Measurements from ENCODE around the gene TBRG1. TPM values are rescaled to one million over a fixed set of nuclear protein-coding genes. Genes with fewer than 3 reads are reported as not detected.

TBRG1 gene
- total RNA-seq, 1 experiment from 2014 or later, result 13.0 TPM

GRCh38 chr11:124612045-124612444 is 10.6 kb upstream of the TBRG1 start:
- in situ Hi-C loops (cut with HindIII; ENCODE audit: low sequenced_read_pairs), result no loop called here

GRCh38 chr11:124612567-124613246 is 10.0 kb upstream of the TBRG1 start:
- DNase-seq (ENCODE audit: low spot score), result no peak
- in situ Hi-C loops (cut with HindIII; ENCODE audit: low sequenced_read_pairs), result no loop called here

More at GRCh38 chr11:124612045-124612444, 10.6 kb upstream of the TBRG1 start:
- no peak for DNase-seq (ENCODE audit: low spot score)

- no peak for DNase-seq (ENCODE audit: low spot score)
- in situ Hi-C loops (cut with HindIII; ENCODE audit: low sequenced_read_pairs), result no loop called here
Measured at GRCh38 chr11:124618863-124619262, 3.8 kb upstream of the TBRG1 start.

- no peak for DNase-seq (ENCODE audit: low spot score)
Measured at GRCh38 chr11:124623861-124624525, 1.3 kb downstream of the TBRG1 start.

GRCh38 chr11:124625504-124626168 is 3.0 kb downstream of the TBRG1 start:
- in situ Hi-C loops (cut with HindIII; ENCODE audit: low sequenced_read_pairs), result no loop called here
- DNase-seq (ENCODE audit: low spot score), result no peak

More at GRCh38 chr11:124623861-124624525, 1.3 kb downstream of the TBRG1 start:
- in situ Hi-C loops (cut with HindIII; ENCODE audit: low sequenced_read_pairs), result no loop called here

- no peak for DNase-seq (ENCODE audit: low spot score)
- in situ Hi-C loops (cut with HindIII; ENCODE audit: low sequenced_read_pairs), result no loop called here
Measured at GRCh38 chr11:124627546-124627945, 4.9 kb downstream of the TBRG1 start.

GRCh38 chr11:124629961-124630360 is 7.3 kb downstream of the TBRG1 start:
- in situ Hi-C loops (cut with HindIII; ENCODE audit: low sequenced_read_pairs), result no loop called here

GRCh38 chr11:124633355-124633754 is 10.7 kb downstream of the TBRG1 start:
- no peak for DNase-seq (ENCODE audit: low spot score)
- in situ Hi-C loops (cut with HindIII; ENCODE audit: low sequenced_read_pairs), result no loop called here

More at GRCh38 chr11:124629961-124630360, 7.3 kb downstream of the TBRG1 start:
- no peak for DNase-seq (ENCODE audit: low spot score)

GRCh38 chr11:124635932-124636331 is 13.3 kb downstream of the TBRG1 start:
- no peak for DNase-seq (ENCODE audit: low spot score)
- in situ Hi-C loops (cut with HindIII; ENCODE audit: low sequenced_read_pairs), result no loop called here

- in situ Hi-C loops (cut with HindIII; ENCODE audit: low sequenced_read_pairs), result no loop called here
- DNase-seq (ENCODE audit: low spot score), result no peak
Measured at GRCh38 chr11:124638500-124638899, 15.8 kb downstream of the TBRG1 start.

- in situ Hi-C loops (cut with HindIII; ENCODE audit: low sequenced_read_pairs), result no loop called here
Measured at GRCh38 chr11:124639186-124639585, 16.5 kb downstream of the TBRG1 start.

GRCh38 chr11:124640666-124641065 is 18.0 kb downstream of the TBRG1 start:
- in situ Hi-C loops (cut with HindIII; ENCODE audit: low sequenced_read_pairs), result no loop called here
- no peak for DNase-seq (ENCODE audit: low spot score)

More at GRCh38 chr11:124639186-124639585, 16.5 kb downstream of the TBRG1 start:
- no peak for DNase-seq (ENCODE audit: low spot score)

- in situ Hi-C loops (cut with HindIII; ENCODE audit: low sequenced_read_pairs), result no loop called here
Measured at GRCh38 chr11:124642628-124643027, 20.0 kb downstream of the TBRG1 start.

GRCh38 chr11:124643042-124643604 is 20.5 kb downstream of the TBRG1 start:
- in situ Hi-C loops (cut with HindIII; ENCODE audit: low sequenced_read_pairs), result no loop called here
- DNase-seq (ENCODE audit: low spot score), result no peak

More at GRCh38 chr11:124642628-124643027, 20.0 kb downstream of the TBRG1 start:
- DNase-seq (ENCODE audit: low spot score), result no peak

GRCh38 chr11:124643605-124644425 is 21.2 kb downstream of the TBRG1 start:
- no peak for DNase-seq (ENCODE audit: low spot score)
- in situ Hi-C loops (cut with HindIII; ENCODE audit: low sequenced_read_pairs), result no loop called here

- peak; percentile 82 for DNase-seq (ENCODE audit: low spot score)
- in situ Hi-C loops (cut with HindIII; ENCODE audit: low sequenced_read_pairs), result loop anchor here (5.0 kb wide), 1 partner anchor 193 kb away; no protein-coding TSS in a partner anchor
Measured at GRCh38 chr11:124644426-124645280, 22.0 kb downstream of the TBRG1 start.

GRCh38 chr11:124646148-124646547 is 23.5 kb downstream of the TBRG1 start:
- no peak for DNase-seq (ENCODE audit: low spot score)
- in situ Hi-C loops (cut with HindIII; ENCODE audit: low sequenced_read_pairs), result loop anchor here (5.0 kb wide), 1 partner anchor 191 kb away; no protein-coding TSS in a partner anchor

- in situ Hi-C loops (cut with HindIII; ENCODE audit: low sequenced_read_pairs), result loop anchor here (5.0 kb wide), 1 partner anchor 189 kb away; no protein-coding TSS in a partner anchor
- no peak for DNase-seq (ENCODE audit: low spot score)
Measured at GRCh38 chr11:124648610-124649009, 25.9 kb downstream of the TBRG1 start.
